ENCODE results near the gene GBP5.

- no peak for TF ChIP-seq CTCF (conservative IDR thresholded peaks at IDR 0.05; ENCODE audit: low read depth, low read length)
- TF ChIP-seq MAFK (IDR thresholded peaks at IDR 0.05; ENCODE audit: low read depth, low read length): no peak
- TF ChIP-seq BHLHE40 (IDR thresholded peaks at IDR 0.05; ENCODE audit: low read depth, low read length): no peak
- TF ChIP-seq MAZ (IDR thresholded peaks at IDR 0.05; ENCODE audit: borderline replicate concordance, low read depth, low read length): no peak
- no peak for TF ChIP-seq RFX5 (IDR thresholded peaks at IDR 0.05; ENCODE audit: low read depth, low read length)
- TF ChIP-seq POLR2A (IDR thresholded peaks at IDR 0.05; ENCODE audit: low read depth, low read length): no peak
- no peak for TF ChIP-seq RAD21 (IDR thresholded peaks at IDR 0.05; ENCODE audit: low read length)
- no peak for TF ChIP-seq CEBPB (IDR thresholded peaks at IDR 0.05; ENCODE audit: low read depth, low read length)
- no peak for TF ChIP-seq NFE2L2 (IDR thresholded peaks at IDR 0.05; ENCODE audit: low read depth, low read length)
- TF ChIP-seq USF2 (IDR thresholded peaks at IDR 0.05; ENCODE audit: low read depth, low read length): no peak
- TF ChIP-seq FOS (IDR thresholded peaks at IDR 0.05; ENCODE audit: low read depth, low read length): no peak
- TF ChIP-seq MXI1 (IDR thresholded peaks at IDR 0.05; ENCODE audit: borderline replicate concordance, low read depth, low read length): no peak
- TF ChIP-seq SMC3 (IDR thresholded peaks at IDR 0.05; ENCODE audit: low read depth, low read length): no peak
Measured at GRCh38 chr1:89259283-89259971, 13.2 kb downstream of the GBP5 start.

Measured in IMR-90 (cell line).